Keratinocyte (primary cell): ENCODE data around the gene RPP25L. TPM values are rescaled to one million over a fixed set of nuclear protein-coding genes. Genes with fewer than 3 reads are reported as not detected.

Source experiments
- DNase-seq: peaks from one replicate; pipeline ENCODE4 v3.0.0-alpha.2; 2011; ENCODE audit warnings: low read depth, missing footprints, low spot score
- FAIRE-seq: peaks from 2 replicates; lab custom pipeline; 2011; peaks lifted over from hg19 to GRCh38; lab: Jason Lieb, UNC
- H2AFZ ChIP-seq: 2 replicates; pipeline ENCODE4 v1.6.0; 2012; ENCODE audit warnings: low read length, control low read depth, inconsistent platforms; ENCODE audit not compliant: control insufficient read depth
- H3K27ac ChIP-seq: 2 replicates; pipeline ENCODE4 v1.5.1; 2011; ENCODE audit warnings: low read length; ENCODE audit not compliant: control insufficient read depth, insufficient read depth
- H3K27me3 ChIP-seq: 3 replicates; pipeline ENCODE4 v1.6.0; 2011; ENCODE audit warnings: low read length; ENCODE audit not compliant: control insufficient read depth, insufficient read depth; ENCODE audit errors: extremely low read depth
- H3K36me3 ChIP-seq, 2 experiments: 2 replicates in 1 of 2; 3 replicates in 1 of 2; pipeline ENCODE4 v1.5.1; 2011; ENCODE audit warnings: low read length in 2 of 2, mild to moderate bottlenecking in 1 of 2; ENCODE audit not compliant: control insufficient read depth in 2 of 2, insufficient read depth in 2 of 2; ENCODE audit errors: extremely low read depth in 1 of 2
- H3K4me1 ChIP-seq: 3 replicates; pipeline ENCODE4 v1.5.1; 2011; ENCODE audit warnings: low read length; ENCODE audit not compliant: control insufficient read depth, insufficient read depth; ENCODE audit errors: extremely low read depth
- H3K4me2 ChIP-seq: 3 replicates; pipeline ENCODE4 v1.6.0; 2011; ENCODE audit warnings: low read depth, low read length; ENCODE audit not compliant: control insufficient read depth, insufficient read depth; ENCODE audit errors: extremely low read depth
- H3K4me3 ChIP-seq, 3 experiments: fragments of 200-600 bp in 1 of 3; sonication (generic) in 1 of 3; 2 replicates in 2 of 3; 3 replicates in 1 of 3; pipeline ENCODE4 v1.5.1; 2011 to 2016; ENCODE audit warnings: low read length in 3 of 3, mild to moderate bottlenecking in 3 of 3, control low read depth in 2 of 3, inconsistent platforms in 1 of 3, low read depth in 1 of 3, mixed read lengths in 1 of 3, mixed run types in 1 of 3, moderate library complexity in 1 of 3; ENCODE audit not compliant: control insufficient read depth in 2 of 3, insufficient read depth in 2 of 3; ENCODE audit errors: extremely low read depth in 1 of 3
- H3K79me2 ChIP-seq: 2 replicates; pipeline ENCODE4 v1.6.0; 2012; ENCODE audit warnings: low read length; ENCODE audit not compliant: control insufficient read depth, insufficient read depth
- H3K9ac ChIP-seq: 3 replicates; pipeline ENCODE4 v1.6.0; 2011; ENCODE audit warnings: low read length; ENCODE audit not compliant: control insufficient read depth, insufficient read depth; ENCODE audit errors: extremely low read depth
- H3K9me1 ChIP-seq: 3 replicates; pipeline ENCODE4 v1.6.0; 2011; ENCODE audit warnings: low read length; ENCODE audit not compliant: control insufficient read depth, insufficient read depth; ENCODE audit errors: extremely low read depth
- H3K9me3 ChIP-seq: 2 replicates; pipeline ENCODE4 v1.5.1; 2012; ENCODE audit warnings: low read depth, low read length; ENCODE audit not compliant: control insufficient read depth
- H4K20me1 ChIP-seq: 3 replicates; pipeline ENCODE4 v1.6.0; 2011; ENCODE audit warnings: low read length; ENCODE audit not compliant: control insufficient read depth, insufficient read depth; ENCODE audit errors: extremely low read depth
- CTCF ChIP-seq, 3 experiments: IDR thresholded peaks in 1 of 3; conservative IDR thresholded peaks in 1 of 3; optimal IDR thresholded peaks in 1 of 3; 2 replicates in 2 of 3; 3 replicates in 1 of 3; pipeline versions ENCODE3 to v1.5.1; 2011; ENCODE audit warnings: low read length in 3 of 3, mild to moderate bottlenecking in 3 of 3, moderate library complexity in 2 of 3, control low read depth in 1 of 3, inconsistent platforms in 1 of 3; ENCODE audit not compliant: insufficient read depth in 2 of 3; ENCODE audit errors: extremely low read depth in 1 of 3
- EZH2 ChIP-seq: IDR thresholded peaks from one replicate; pipeline ENCODE4 v1.6.1; 2012; ENCODE audit warnings: inconsistent platforms, mild to moderate bottlenecking, low read length, moderate library complexity
- dilution Hi-C: fragments of 300-500 bp; cut with MboI; formaldehyde crosslinking; loops from one replicate; pipeline ENCODE4 v1.7.0; 2020; ENCODE audit warnings: low sequenced_read_pairs; ENCODE audit not compliant: extremely low pct_ligation_motif_present
- polyA plus RNA-seq, 5 experiments: library from polyadenylated mRNA; depleted of rRNA in 3 of 5; stranded (reverse) in 3 of 5; stranded (forward) in 1 of 5; unstranded in 1 of 5; fragments of >200 nt; gene quantifications; 1 replicate in 1 of 5; 2 replicates in 3 of 5; 3 replicates in 1 of 5; pipeline versions ENCODE4 v1.2.1 to v1.2.3, GENCODE V29; 2011 to 2012; ENCODE audit warnings: missing spikeins in 2 of 5, low read depth in 1 of 5, low replicate concordance in 1 of 5

RPP25L gene
- polyA plus RNA-seq, 1 donor (not counting 4 experiments of a cell fraction or from before 2014, with no cell fraction given), result 23.4 TPM

DNA sequence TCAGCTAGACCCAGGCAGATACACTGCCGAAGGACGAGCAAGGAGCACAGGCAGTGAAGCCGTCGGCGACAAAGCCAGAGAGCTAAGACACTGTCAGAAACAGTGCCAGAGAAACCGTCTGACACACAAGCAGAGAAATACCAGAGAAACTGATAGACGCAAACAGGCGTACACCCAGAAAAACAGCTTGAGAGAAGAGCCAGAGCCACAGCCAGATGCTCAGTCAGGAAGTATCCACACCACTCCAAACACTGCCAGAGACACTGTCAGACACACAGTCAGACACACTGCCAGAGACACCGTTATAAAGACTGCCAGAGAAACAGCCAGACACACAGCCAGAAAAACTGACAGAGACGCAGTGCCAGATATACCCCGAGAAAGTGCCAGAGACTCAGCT lies 41.5 kb downstream of the RPP25L start:
- H3K4me2 ChIP-seq, result no peak overlapping the region
- dilution Hi-C loops, result no loop called here

DNA sequence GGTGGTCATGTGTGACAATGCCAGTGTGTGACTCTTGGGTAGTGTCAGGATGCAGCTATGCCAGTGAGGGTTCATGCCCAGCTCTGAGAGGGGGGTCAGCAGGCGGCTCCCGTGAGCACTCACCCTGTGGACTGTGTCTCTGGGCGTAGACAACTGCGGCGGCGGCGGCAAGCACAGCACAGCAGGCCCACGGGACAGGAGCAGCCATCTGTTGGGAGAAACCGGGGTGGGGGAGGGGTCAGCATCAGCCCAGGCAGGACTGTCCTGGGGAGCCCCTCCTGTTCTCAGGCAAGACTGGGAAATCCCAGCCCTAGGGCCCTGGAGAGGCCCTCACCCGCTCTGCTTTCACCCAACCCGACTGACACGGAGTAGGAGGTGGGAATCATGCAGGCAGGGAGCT lies 43.1 kb downstream of the RPP25L start:
- H3K4me1 ChIP-seq, result peaks cover 11% of the 10 kb centered on the region
- no peaks in the 10 kb centered on the region for H3K79me2 ChIP-seq
- dilution Hi-C loops, result no loop called here
- H3K36me3 ChIP-seq, result no peaks in the 10 kb centered on the region
- H3K27ac ChIP-seq, result no peak overlapping the region
- TF ChIP-seq EZH2 (no peak), CTCF (optimal IDR thresholded peaks at IDR 0.05 in 1 of 3, IDR thresholded peaks at IDR 0.05 in 1 of 3, conservative IDR thresholded peaks at IDR 0.05 in 1 of 3; ENCODE audit: extremely low read depth in 1 of 3, insufficient read depth in 2 of 3, low read length in 3 of 3) (no peak)
- H3K27me3 ChIP-seq, result peaks cover 54% of the 10 kb centered on the region
- no peaks in the 10 kb centered on the region for H4K20me1 ChIP-seq
- DNase-seq, result no peak
- no peak overlapping the region for H2AFZ ChIP-seq
- no peak overlapping the region for H3K4me3 ChIP-seq
- no peak overlapping the region for H3K4me2 ChIP-seq
- H3K9ac ChIP-seq, result no peak overlapping the region
- no peaks in the 10 kb centered on the region for H3K9me3 ChIP-seq
- no peak for FAIRE-seq
- H3K9me1 ChIP-seq, result no peaks in the 10 kb centered on the region

More for the DNA sequence above, 41.5 kb downstream of the RPP25L start:
- no peaks in the 10 kb centered on the region for H3K36me3 ChIP-seq
- TF ChIP-seq CTCF (optimal IDR thresholded peaks at IDR 0.05 in 1 of 3, IDR thresholded peaks at IDR 0.05 in 1 of 3, conservative IDR thresholded peaks at IDR 0.05 in 1 of 3; ENCODE audit: extremely low read depth in 1 of 3, insufficient read depth in 2 of 3, low read length in 3 of 3) (no peak), EZH2 (no peak)
- H3K4me1 ChIP-seq, result no peaks in the 10 kb centered on the region
- FAIRE-seq (no peak), DNase-seq (no peak)
- no peak overlapping the region for H3K9ac ChIP-seq
- no peaks in the 10 kb centered on the region for H3K9me1 ChIP-seq
- H3K27me3 ChIP-seq, result peaks cover 63% of the 10 kb centered on the region
- H3K27ac ChIP-seq, result no peak overlapping the region
- H3K9me3 ChIP-seq, result no peaks in the 10 kb centered on the region
- no peak overlapping the region for H2AFZ ChIP-seq
- H3K4me3 ChIP-seq, result no peak overlapping the region
- no peaks in the 10 kb centered on the region for H3K79me2 ChIP-seq
- no peaks in the 10 kb centered on the region for H4K20me1 ChIP-seq
